Vagina (tissue), 2 donors: Measurements from ENCODE around the gene NTN3.

Experiments used
- CTCF ChIP-seq, 3 experiments: fragments of 450-650 bp in 2 of 3; fragments of 200-600 bp in 1 of 3; sonication (generic) in 1 of 3; IDR thresholded peaks; one replicate each; pipeline ENCODE4 v1.5.1; 2017 to 2019; ENCODE audit warnings: antibody characterized with exemption in 3 of 3, mild to moderate bottlenecking in 2 of 3, moderate library complexity in 2 of 3
- POLR2A ChIP-seq, 2 donors: fragments of 450-650 bp; IDR thresholded peaks; one replicate each; pipeline ENCODE4 v1.6.1; 2017; ENCODE audit warnings: antibody characterized with exemption in 2 of 2, mild to moderate bottlenecking in 2 of 2, moderate library complexity in 2 of 2

- TF ChIP-seq POLR2A (IDR thresholded peaks at IDR 0.05) (no peak), CTCF (IDR thresholded peaks at IDR 0.05) (no peak)
Measured at GRCh38 chr16:2519711-2520080, 48.6 kb downstream of the NTN3 start.
